ENCODE data around the gene CYTH4. TPM values are rescaled to one million over a fixed set of nuclear protein-coding genes. Genes with fewer than 3 reads are reported as not detected.
A peak's percentile ranks its signal among the peaks of the same experiment; 100 is the strongest.

CYTH4 gene
- total RNA-seq, 4 donors from 2014 or later, result 13.5 to 75.9 (median 22.5) TPM

GRCh38 chr22:37305887-37306286, 23.6 kb downstream of the CYTH4 start:
- DNase-seq, result no peak
- TF ChIP-seq CTCF (IDR thresholded peaks at IDR 0.05) (no peak), POLR2A (IDR thresholded peaks at IDR 0.05) (no peak)
- Histone ChIP-seq H3K27ac (peak overlapping the region; percentile 76 to 90 (median 82)), H3K4me3 (no peak overlapping the region), H3K27me3 (no peaks in the 10 kb centered on the region), H3K9me3 (no peaks in the 10 kb centered on the region), H3K4me1 (peaks cover 0 to 47% (median 35%) of the 10 kb centered on the region in 4 donors), H3K36me3 (no peaks in the 10 kb centered on the region)

- Histone ChIP-seq H3K27me3 (no peaks in the 10 kb centered on the region), H3K4me3 (no peak overlapping the region), H3K27ac (peak overlapping the region; percentile 76 to 90 (median 82)), H3K36me3 (no peaks in the 10 kb centered on the region), H3K9me3 (no peaks in the 10 kb centered on the region), H3K4me1 (peaks cover 0 to 47% (median 35%) of the 10 kb centered on the region in 4 donors)
- DNase-seq, result no peak
- TF ChIP-seq POLR2A (IDR thresholded peaks at IDR 0.05) (no peak), CTCF (IDR thresholded peaks at IDR 0.05) (no peak)
Observed at GRCh38 chr22:37306494-37306829, 24.2 kb downstream of the CYTH4 start.

GRCh38 chr22:37308385-37309200, 26.3 kb downstream of the CYTH4 start:
- Histone ChIP-seq H3K4me1 (peaks cover 0 to 47% (median 35%) of the 10 kb centered on the region in 4 donors), H3K36me3 (no peaks in the 10 kb centered on the region), H3K4me3 (no peak overlapping the region), H3K9me3 (no peaks in the 10 kb centered on the region), H3K27me3 (no peaks in the 10 kb centered on the region), H3K27ac (peak overlapping the region; percentile 76 to 90 (median 82))
- no peak for DNase-seq
- no peak for TF ChIP-seq POLR2A (IDR thresholded peaks at IDR 0.05)
- TF ChIP-seq CTCF (IDR thresholded peaks at IDR 0.05), result no peak

- H3K27ac ChIP-seq, result peak overlapping the region; percentile 47 to 90 (median 58)
- H3K4me1 ChIP-seq, result peaks cover 0 to 47% (median 35%) of the 10 kb centered on the region in 4 donors
- H3K4me3 ChIP-seq, result peak overlapping the region in 1 of 4 donors; percentile 21
- H3K9me3 ChIP-seq, result no peaks in the 10 kb centered on the region
- TF ChIP-seq POLR2A (IDR thresholded peaks at IDR 0.05) (no peak), CTCF (IDR thresholded peaks at IDR 0.05) (no peak)
- peak in 2 of 3 donors; percentile 80 for DNase-seq
- no peaks in the 10 kb centered on the region for H3K36me3 ChIP-seq
- no peaks in the 10 kb centered on the region for H3K27me3 ChIP-seq
Observed at GRCh38 chr22:37309211-37310074, 27.1 kb downstream of the CYTH4 start.

GRCh38 chr22:37310075-37310606, 27.8 kb downstream of the CYTH4 start:
- Histone ChIP-seq H3K27me3 (no peaks in the 10 kb centered on the region), H3K27ac (peak overlapping the region; percentile 47 to 90 (median 58)), H3K4me1 (peaks cover 0 to 47% (median 35%) of the 10 kb centered on the region in 4 donors)

More at GRCh38 chr22:37310075-37310606, 27.8 kb downstream of the CYTH4 start:
- peak overlapping the region in 1 of 4 donors; percentile 21 for H3K4me3 ChIP-seq
- TF ChIP-seq CTCF (IDR thresholded peaks at IDR 0.05), result no peak
- TF ChIP-seq POLR2A (IDR thresholded peaks at IDR 0.05), result no peak
- no peaks in the 10 kb centered on the region for H3K36me3 ChIP-seq
- no peaks in the 10 kb centered on the region for H3K9me3 ChIP-seq
- DNase-seq, result no peak

Measured in Peyer's patch (tissue), 4 donors.